GM12892 (cell line): ENCODE data around the gene MDM2.

ENCODE experiments used
- DNase-seq: peaks from one replicate; pipeline ENCODE4 v3.0.0; 2011; ENCODE audit not compliant: insufficient read length
- FAIRE-seq: peaks from 2 replicates; lab custom pipeline; 2011; peaks lifted over from hg19 to GRCh38; lab: Jason Lieb, UNC
- POLR2A ChIP-seq: IDR thresholded peaks from 2 replicates; pipeline ENCODE4 v1.6.1; 2011; ENCODE audit warnings: low read depth, low read length, control low read depth
- POLR2AphosphoS5 ChIP-seq: IDR thresholded peaks from 2 replicates; pipeline ENCODE4 v1.6.1; 2011; ENCODE audit warnings: low read depth, low read length, control low read depth
- TAF1 ChIP-seq: IDR thresholded peaks from 2 replicates; pipeline ENCODE4 v1.6.1; 2011; ENCODE audit warnings: low read depth, mild to moderate bottlenecking, control low read depth, low read length, borderline replicate concordance

Gene MDM2

GRCh38 chr12:68900241-68900640 lies 92.3 kb downstream of the MDM2 start:
- DNase-seq = no peak
- TF ChIP-seq POLR2AphosphoS5 = no peak
- no peak for TF ChIP-seq TAF1
- no peak for TF ChIP-seq POLR2A
- no peak for FAIRE-seq
